Measurements from ENCODE around the gene LYZL2.

DNA sequence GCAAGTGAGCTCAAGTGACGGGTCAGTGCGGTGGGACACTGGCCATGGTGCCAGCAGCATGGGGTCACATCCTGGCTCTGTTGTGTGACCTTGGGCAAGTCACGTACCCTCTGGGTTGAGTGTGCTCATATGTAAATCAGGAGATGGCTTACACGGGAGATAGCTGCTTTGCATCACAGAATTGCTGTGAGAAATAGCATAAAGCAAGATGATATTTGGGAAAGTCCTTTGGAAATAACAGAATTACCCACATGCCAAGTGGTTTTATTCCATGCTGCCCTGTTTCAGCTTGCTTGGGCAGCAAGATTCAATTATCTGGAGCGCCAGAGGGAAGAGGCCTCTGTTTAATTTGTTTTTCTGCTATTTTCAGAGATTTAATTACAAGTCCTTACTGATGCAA lies 48.9 kb downstream of the LYZL2 start:
- no peak for TF ChIP-seq EHMT2 (IDR thresholded peaks at IDR 0.05)
- no peak for TF ChIP-seq ZNF224 (CRISPR knock-in tag; IDR thresholded peaks at IDR 0.05)
- no peak for TF ChIP-seq POLR2AphosphoS5 (IDR thresholded peaks at IDR 0.05; ENCODE audit: control insufficient read depth, insufficient read depth, low read depth, low read length)
- no peak for TF ChIP-seq NR2C2 (CRISPR knock-in tag; IDR thresholded peaks at IDR 0.05)
- no peak for TF ChIP-seq NR2C2 (tag; IDR thresholded peaks at IDR 0.05)
- TF ChIP-seq, protein P1, sequence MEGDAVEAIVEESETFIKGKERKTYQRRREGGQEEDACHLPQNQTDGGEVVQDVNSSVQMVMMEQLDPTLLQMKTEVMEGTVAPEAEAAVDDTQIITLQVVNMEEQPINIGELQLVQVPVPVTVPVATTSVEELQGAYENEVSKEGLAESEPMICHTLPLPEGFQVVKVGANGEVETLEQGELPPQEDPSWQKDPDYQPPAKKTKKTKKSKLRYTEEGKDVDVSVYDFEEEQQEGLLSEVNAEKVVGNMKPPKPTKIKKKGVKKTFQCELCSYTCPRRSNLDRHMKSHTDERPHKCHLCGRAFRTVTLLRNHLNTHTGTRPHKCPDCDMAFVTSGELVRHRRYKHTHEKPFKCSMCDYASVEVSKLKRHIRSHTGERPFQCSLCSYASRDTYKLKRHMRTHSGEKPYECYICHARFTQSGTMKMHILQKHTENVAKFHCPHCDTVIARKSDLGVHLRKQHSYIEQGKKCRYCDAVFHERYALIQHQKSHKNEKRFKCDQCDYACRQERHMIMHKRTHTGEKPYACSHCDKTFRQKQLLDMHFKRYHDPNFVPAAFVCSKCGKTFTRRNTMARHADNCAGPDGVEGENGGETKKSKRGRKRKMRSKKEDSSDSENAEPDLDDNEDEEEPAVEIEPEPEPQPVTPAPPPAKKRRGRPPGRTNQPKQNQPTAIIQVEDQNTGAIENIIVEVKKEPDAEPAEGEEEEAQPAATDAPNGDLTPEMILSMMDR (IDR thresholded peaks at IDR 0.05 in 2 of 3, conservative IDR thresholded peaks at IDR 0.05 in 1 of 3; ENCODE audit: insufficient read depth in 2 of 3, low read depth in 1 of 3, low read length in 3 of 3) = no peak
- TF ChIP-seq FOXM1 (IDR thresholded peaks at IDR 0.05; ENCODE audit: low read depth) = no peak
- no peak for TF ChIP-seq FOXM1 (CRISPR knock-in tag; IDR thresholded peaks at IDR 0.05; ENCODE audit: low read depth)
- no peak for TF ChIP-seq CTBP1 (IDR thresholded peaks at IDR 0.05; ENCODE audit: borderline replicate concordance)
- TF ChIP-seq POLR2A (conservative IDR thresholded peaks at IDR 0.05) = no peak
- no peak for TF ChIP-seq EGR1 (conservative IDR thresholded peaks at IDR 0.05)
- TF ChIP-seq BRCA1 (IDR thresholded peaks at IDR 0.05) = no peak
- no peak for TF ChIP-seq BRCA1 (CRISPR knock-in tag; IDR thresholded peaks at IDR 0.05)
- no peak for TF ChIP-seq JUNB (CRISPR knock-in tag; conservative IDR thresholded peaks at IDR 0.05)
- TF ChIP-seq SP1 (CRISPR knock-in tag; IDR thresholded peaks at IDR 0.05) = no peak
